ENCODE results near the gene PNKP.
"Not testable (repeated sequence)": the region's sequence is repeated elsewhere in the genome, so short reads cannot be mapped to it uniquely, and the experiment has no call there.

Gene PNKP

GRCh38 chr19:49840736-49841249 lies 26.6 kb downstream of the PNKP start:
- no peak for FAIRE-seq

DNA sequence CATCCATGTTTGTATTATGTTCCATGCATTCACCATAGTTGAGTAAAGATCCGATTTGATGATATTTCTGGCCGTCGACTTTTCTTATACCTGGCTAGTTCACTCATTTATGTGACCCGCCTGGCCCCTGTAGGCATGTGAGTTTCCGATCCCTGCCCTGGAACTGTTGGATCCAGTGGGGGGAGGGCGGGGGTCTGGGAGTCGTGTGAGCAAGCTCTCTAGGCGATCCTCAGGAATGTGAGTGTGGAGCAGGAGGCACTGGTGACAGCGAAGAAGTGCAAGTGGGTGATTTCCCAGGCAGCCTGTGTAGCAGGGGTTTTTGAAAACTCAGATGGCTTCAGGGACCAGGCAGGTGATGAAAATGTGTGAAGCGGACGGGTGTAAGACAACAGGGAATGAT lies 27.1 kb downstream of the PNKP start:
- FAIRE-seq, result no peak

GRCh38 chr19:49839713-49840112 lies 27.7 kb downstream of the PNKP start:
- FAIRE-seq, result no peak

- FAIRE-seq, result no peak
Observed at GRCh38 chr19:49838885-49839588, 28.3 kb downstream of the PNKP start.

DNA sequence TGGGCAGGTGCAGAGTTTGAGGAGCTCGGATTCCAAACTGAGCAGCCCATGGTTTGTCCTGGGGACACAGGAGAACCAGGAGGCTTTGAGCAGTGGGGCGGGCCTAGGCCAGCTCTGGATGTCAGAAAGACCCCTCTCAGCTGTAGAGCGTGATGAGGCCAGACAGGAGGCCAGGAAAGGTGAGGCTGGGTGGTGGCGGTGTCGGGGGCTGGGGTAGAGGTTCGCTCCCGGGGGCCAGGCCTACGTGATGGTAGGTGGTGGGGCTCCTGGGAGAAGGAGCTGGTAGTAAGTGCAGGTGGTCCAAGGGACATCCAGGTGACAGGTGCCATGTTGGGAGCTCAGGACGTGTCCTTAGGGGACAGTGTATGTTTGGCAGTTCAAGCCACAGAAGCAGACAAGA lies 30.0 kb downstream of the PNKP start:
- FAIRE-seq, result no peak

GRCh38 chr19:49837009-49837310 lies 30.4 kb downstream of the PNKP start:
- no peak for FAIRE-seq

DNA sequence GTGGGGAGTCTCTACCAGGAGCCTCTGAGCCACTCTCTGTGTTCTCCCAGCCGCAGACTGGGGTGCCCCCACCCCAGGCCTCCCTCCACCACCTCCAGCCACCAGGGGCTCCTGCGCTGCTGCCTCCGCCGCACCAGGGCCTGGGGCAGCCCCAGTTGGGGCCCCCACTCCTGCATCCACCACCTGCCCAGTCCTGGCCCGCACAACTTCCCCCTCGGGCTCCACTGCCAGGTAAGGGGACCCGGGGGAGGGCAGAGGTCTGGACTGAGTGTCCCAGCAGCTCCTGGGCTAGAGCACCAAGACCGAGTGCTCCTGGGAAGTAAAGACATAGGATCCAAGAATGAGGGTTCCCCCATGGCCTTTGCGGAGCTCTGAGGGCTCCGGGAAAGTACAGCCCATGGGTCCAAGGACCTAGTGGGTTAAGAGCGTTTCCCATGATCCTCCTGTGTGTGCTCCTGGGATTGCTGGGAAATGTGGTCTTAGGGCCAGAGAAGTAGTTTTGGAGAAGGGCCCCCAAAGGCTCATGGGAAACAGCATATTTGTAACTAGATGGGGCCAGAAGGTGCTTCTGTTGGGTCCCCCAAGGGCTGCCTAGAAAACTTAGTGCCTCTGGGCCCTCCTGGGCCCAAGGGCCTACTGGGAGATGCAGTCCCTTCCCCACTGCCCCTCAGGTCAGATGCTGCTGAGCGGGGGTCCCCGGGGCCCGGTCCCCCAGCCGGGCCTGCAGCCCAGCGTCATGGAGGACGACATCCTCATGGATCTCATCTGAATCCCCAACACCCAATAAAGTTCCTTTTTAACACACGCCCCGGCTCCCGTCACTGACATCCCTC lies 31.0 kb downstream of the PNKP start:
- no peak for FAIRE-seq

DNA sequence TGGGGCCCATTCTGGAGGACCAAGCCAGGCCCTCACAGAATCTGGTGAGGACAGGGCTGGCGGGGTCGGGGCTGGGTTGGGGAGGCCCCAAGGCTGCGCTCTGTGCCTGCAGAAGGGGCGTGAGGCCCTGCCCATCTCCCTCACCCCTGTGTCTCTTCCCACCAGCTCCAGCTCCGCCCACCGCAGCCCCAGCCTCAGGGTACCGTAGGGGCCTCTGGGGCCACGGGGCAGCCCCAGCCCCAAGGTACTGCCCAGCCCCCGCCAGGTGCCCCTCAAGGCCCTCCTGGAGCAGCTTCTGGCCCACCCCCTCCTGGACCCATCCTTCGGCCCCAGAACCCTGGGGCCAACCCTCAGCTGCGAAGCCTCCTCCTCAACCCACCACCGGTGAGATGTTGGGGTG lies 31.8 kb downstream of the PNKP start:
- FAIRE-seq, result no peak

DNA sequence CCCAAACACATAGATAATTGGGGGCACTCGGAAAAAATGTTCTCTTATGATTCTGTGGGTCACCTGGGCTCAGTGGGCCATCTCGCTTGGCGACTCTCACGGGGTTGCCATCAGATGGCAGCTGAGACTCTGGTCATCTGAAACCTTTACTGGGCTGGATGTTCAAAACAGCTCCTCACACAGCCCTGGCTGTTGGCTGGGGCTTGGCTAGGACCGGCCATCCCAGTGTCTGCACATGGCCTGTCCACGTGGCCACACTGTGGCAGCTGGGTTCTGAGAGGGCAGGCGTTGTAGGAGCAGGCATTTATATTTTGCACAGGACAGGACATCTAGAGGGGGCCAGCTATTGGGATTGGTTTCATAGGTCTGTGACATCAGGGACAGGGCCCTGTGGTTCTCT lies 33.8 kb downstream of the PNKP start:
- no peak for FAIRE-seq

- FAIRE-seq, result no peak
Observed at GRCh38 chr19:49832556-49832955, 34.8 kb downstream of the PNKP start.

DNA sequence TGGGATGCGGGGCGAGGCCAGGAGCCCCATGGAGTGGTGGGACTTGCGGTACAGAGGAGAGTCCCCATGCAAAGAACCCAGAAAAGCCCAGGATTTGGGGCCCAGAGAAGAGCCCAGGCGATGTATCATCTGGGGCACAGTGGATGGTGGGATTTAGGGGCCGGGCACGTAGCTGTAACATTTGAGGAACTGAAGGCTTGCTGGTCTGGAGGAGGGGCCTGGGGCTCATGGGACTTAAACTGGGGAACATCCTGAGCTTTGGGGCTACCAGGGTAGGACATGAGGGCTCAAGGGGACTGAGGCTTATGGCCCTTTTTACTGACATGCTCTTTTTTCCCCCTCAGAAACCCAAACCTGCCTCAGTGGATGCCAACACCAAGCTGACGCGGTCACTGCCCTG lies 35.8 kb downstream of the PNKP start:
- FAIRE-seq, result no peak

GRCh38 chr19:49830766-49831165 lies 36.6 kb downstream of the PNKP start:
- FAIRE-seq, result no peak

- FAIRE-seq, result no peak
Observed at GRCh38 chr19:49829721-49830120, 37.7 kb downstream of the PNKP start.

DNA sequence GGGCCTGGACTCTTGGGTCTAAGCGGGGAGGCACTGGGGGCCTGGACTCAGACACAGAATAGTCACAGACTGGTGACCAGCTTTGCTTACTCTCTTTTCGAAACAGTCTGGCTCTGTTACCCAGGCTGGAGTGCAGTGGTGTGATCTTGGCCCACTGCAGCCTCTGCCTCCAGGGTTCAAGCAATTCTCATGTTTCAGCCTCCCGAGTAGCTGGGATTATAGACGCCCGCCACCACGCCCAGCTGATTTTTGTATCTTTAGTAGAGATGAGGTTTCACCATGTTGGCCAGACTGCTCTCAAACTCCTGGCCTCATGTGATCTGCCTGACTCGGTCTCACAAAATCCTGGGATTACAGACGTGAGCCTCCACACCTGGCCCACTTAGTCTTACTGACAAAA lies 38.2 kb downstream of the PNKP start:
- FAIRE-seq, result no peak

- no peak for FAIRE-seq
Observed at GRCh38 chr19:49827034-49827433, 40.3 kb downstream of the PNKP start.

GRCh38 chr19:49824662-49825061 lies 42.7 kb downstream of the PNKP start:
- no peak for FAIRE-seq

- no peak for FAIRE-seq
Observed at GRCh38 chr19:49823472-49823871, 43.9 kb downstream of the PNKP start.

DNA sequence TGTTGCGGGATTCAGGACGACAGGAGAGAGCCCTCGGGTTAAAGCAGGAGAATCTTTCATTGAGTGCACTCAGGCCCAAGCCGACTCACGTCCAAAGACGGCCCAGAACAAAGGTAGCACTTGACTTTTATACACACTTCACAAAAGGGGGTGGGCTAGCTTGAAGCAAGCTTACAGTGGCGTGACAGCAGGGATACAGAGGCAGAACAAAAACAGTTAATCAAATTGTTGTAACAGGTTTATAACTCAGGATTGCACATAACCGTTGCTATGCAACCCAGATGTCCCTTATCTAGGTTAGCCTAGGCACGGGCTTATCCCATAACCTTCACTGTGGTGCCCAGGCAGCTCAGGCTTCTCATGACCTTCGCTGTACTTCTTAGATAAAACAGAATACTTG lies 47.3 kb downstream of the PNKP start:
- no peak for FAIRE-seq

- FAIRE-seq, result not testable (repeated sequence)
Observed at GRCh38 chr19:49819452-49820115, 47.8 kb downstream of the PNKP start.

DNA sequence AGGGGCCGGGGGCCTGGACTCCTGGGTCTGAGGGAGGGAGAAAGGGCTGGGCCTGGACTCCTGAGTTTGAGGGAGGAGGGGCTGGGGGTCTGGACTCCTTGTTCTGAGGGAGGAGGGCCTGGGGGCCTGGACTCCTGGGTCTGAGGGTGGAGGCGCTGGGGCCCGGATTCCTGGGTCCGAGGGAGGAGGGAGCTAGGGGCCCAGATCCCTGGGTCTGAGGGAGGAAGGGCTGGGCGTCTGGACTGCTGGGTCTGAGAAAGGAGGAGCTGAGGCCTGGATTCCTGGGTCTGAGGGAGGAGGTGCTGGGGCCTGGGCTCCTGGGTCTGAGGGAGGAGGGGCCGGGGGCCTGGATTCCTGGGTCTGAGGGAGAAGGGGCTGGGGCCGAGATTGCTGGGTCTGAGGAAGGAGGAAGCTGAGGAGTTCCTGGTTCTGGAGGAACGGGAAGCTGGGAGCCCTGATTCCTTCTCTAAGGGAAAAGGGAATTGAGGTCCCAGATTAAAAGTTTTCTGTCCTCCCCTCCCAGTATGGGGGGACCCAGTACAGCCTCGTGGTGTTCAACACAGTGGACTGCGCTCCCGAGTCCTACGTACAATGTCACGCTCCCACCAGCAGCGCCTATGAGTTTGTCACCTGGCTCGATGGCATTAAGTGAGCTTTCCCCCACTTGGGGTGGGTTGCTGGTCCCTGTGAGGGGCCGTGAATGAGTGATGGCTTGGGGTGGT lies 48.6 kb downstream of the PNKP start:
- no peak for FAIRE-seq

GRCh38 chr19:49817964-49818648 lies 49.3 kb downstream of the PNKP start, which contains the start of gene MED25:
TSS of gene MED25 (plus strand) at chr19:49818289. CDS start at chr19:49818342, 53 bp downstream.
- FAIRE-seq, result peak; percentile 35

DNA sequence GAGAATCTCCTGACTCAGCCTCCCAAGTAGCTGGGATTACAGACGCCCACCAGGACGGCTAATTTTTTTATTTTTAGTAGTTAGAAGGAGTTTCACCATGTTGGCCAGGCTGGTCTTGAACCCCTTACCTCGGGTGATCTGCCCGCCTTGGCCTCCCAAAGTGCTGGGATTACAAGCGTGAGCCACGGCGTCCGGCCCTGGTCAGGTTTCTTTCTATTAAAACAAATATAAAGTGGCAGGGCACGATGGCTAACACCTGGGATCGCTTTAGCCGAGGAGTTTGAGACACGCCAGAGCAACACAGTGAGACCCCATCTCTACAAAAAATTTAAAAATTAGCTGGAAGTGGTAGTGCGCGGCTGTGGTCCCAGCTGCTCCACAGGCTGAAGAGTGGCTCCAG lies 50.8 kb downstream of the PNKP start:
- no peak for FAIRE-seq

Data from endometrium (tissue), 2 donors.